Trophoblast cell (in vitro differentiated cells and primary cell): ENCODE data around the gene LRRC1.

Source experiments
- DNase-seq, 2 donors: peaks; one replicate each; pipeline ENCODE4 v3.0.0-alpha.2; 2016
- H2AFZ ChIP-seq: 2 replicates; pipeline ENCODE4 v1.6.1; 2013; ENCODE audit warnings: low read length, moderate library complexity, mild to moderate bottlenecking; ENCODE audit not compliant: insufficient read depth, poor library complexity
- H2AK5ac ChIP-seq: 2 replicates; pipeline ENCODE4 v1.6.1; 2013; ENCODE audit warnings: mild to moderate bottlenecking, low read length
- H2BK120ac ChIP-seq: 2 replicates; pipeline ENCODE4 v1.6.1; 2013; ENCODE audit warnings: low read length, mild to moderate bottlenecking, moderate library complexity; ENCODE audit not compliant: insufficient read depth, poor library complexity
- H2BK12ac ChIP-seq: 2 replicates; pipeline ENCODE4 v1.6.1; 2013; ENCODE audit warnings: mild to moderate bottlenecking, low read length, moderate library complexity
- H2BK5ac ChIP-seq: 2 replicates; pipeline ENCODE4 v1.6.1; 2013; ENCODE audit warnings: low read length, low read depth, moderate library complexity, mild to moderate bottlenecking; ENCODE audit not compliant: poor library complexity
- H3K14ac ChIP-seq: 2 replicates; pipeline ENCODE4 v1.6.1; 2013; ENCODE audit warnings: mild to moderate bottlenecking, low read length
- H3K18ac ChIP-seq: 2 replicates; pipeline ENCODE4 v1.6.1; 2013; ENCODE audit warnings: mild to moderate bottlenecking, low read length
- H3K23ac ChIP-seq: 2 replicates; pipeline ENCODE4 v1.6.1; 2013; ENCODE audit warnings: low read length
- H3K27ac ChIP-seq: 2 replicates; pipeline ENCODE4 v1.5.1; 2013; ENCODE audit warnings: low read depth, mild to moderate bottlenecking, inconsistent platforms, low read length, moderate library complexity
- H3K27me3 ChIP-seq: 2 replicates; pipeline ENCODE4 v1.6.1; 2013; ENCODE audit warnings: inconsistent platforms, mild to moderate bottlenecking, low read length, moderate library complexity; ENCODE audit not compliant: insufficient read depth
- H3K36me3 ChIP-seq, 2 experiments: 1 replicate in 1 of 2; 2 replicates in 1 of 2; pipeline ENCODE4 v1.6.1; 2013; ENCODE audit warnings: low read length in 2 of 2, mild to moderate bottlenecking in 2 of 2, moderate library complexity in 1 of 2; ENCODE audit not compliant: insufficient read depth in 2 of 2, control insufficient read depth in 1 of 2
- H3K4ac ChIP-seq: 2 replicates; pipeline ENCODE4 v1.6.1; 2013; ENCODE audit warnings: low read depth, mild to moderate bottlenecking, low read length, moderate library complexity
- H3K4me1 ChIP-seq, 2 experiments: 1 replicate in 1 of 2; 2 replicates in 1 of 2; pipeline ENCODE4 v1.6.1; 2013; ENCODE audit warnings: low read length in 2 of 2, mild to moderate bottlenecking in 2 of 2, moderate library complexity in 1 of 2; ENCODE audit not compliant: insufficient read depth in 2 of 2, control insufficient read depth in 1 of 2
- H3K4me2 ChIP-seq: 2 replicates; pipeline ENCODE4 v1.6.1; 2013; ENCODE audit warnings: inconsistent platforms, mild to moderate bottlenecking, low read length, moderate library complexity
- H3K4me3 ChIP-seq: 2 replicates; pipeline ENCODE4 v1.5.1; 2013; ENCODE audit warnings: mild to moderate bottlenecking, low read depth, low read length, inconsistent platforms
- H3K79me1 ChIP-seq: one replicate; pipeline ENCODE4 v1.6.1; 2013; ENCODE audit warnings: low read length
- H3K79me2 ChIP-seq: 2 replicates; pipeline ENCODE4 v1.6.1; 2013; ENCODE audit warnings: low read length, mild to moderate bottlenecking; ENCODE audit not compliant: control insufficient read depth, insufficient read depth, poor library complexity
- H3K9ac ChIP-seq: 2 replicates; pipeline ENCODE4 v1.6.1; 2013; ENCODE audit warnings: mild to moderate bottlenecking, low read length
- H3K9me3 ChIP-seq: 2 replicates; pipeline ENCODE4 v1.6.1; 2013; ENCODE audit warnings: low read depth, mild to moderate bottlenecking, control low read depth, inconsistent platforms, low read length; ENCODE audit not compliant: insufficient read depth
- H4K12ac ChIP-seq: 2 replicates; pipeline ENCODE4 v1.6.1; 2013; ENCODE audit warnings: low read depth, mild to moderate bottlenecking, low read length, moderate library complexity
- H4K8ac ChIP-seq: 2 replicates; pipeline ENCODE4 v1.6.1; 2013; ENCODE audit warnings: low read depth, mild to moderate bottlenecking, low read length, moderate library complexity
- H4K91ac ChIP-seq: one replicate; pipeline ENCODE4 v1.6.1; 2013; ENCODE audit warnings: low read depth, mild to moderate bottlenecking, low read length, moderate library complexity
- WGBS: extraction: QIAGEN DNeasy Blood & Tissue Kit; methylation state at CpG from one replicate; pipeline ENCODE4 v1.1.7; 2013; ENCODE audit warnings: missing lambda C conversion rate; ENCODE audit not compliant: insufficient read length, insufficient coverage; ENCODE audit errors: extremely low coverage; 5-methylcytosine and 5-hydroxymethylcytosine counted together

LRRC1 gene

DNA sequence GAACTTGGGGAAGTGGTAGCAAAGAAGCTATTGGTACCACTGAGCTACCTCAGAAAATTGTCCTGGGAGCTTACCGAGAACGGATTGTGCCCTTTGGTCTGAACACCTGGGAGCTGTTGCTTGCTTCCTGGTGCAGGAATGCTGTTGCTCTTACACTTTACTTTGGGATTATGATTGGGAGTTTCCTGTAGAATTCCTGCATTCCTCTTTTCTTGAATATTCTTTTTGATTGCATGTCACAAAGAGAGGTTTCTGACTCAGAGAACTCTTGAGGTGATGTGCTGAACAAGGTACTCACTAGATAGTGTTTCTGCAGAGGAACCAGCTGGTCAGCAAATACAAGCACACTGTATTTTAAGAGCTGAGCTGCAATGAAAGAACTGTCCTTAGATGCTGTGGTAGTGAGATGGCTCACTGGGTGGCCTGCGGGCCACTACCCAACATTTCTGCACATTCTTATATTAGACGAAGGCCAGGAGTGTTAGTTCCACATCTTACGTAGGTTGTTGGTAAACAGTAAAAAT lies 35.0 kb downstream of the LRRC1 start:
- Histone ChIP-seq H3K4me3 (no peak overlapping the region), H3K9ac (no peak overlapping the region), H3K14ac (no peak overlapping the region), H2AFZ (no peak overlapping the region), H3K9me3 (no peaks in the 10 kb centered on the region), H2BK12ac (no peak overlapping the region), H2AK5ac (no peak overlapping the region), H3K79me2 (peaks cover 12% of the 10 kb centered on the region), H3K18ac (no peak overlapping the region), H4K8ac (no peak overlapping the region), H4K91ac (no peak overlapping the region), H2BK5ac (no peak overlapping the region), H3K27me3 (no peaks in the 10 kb centered on the region), H3K79me1 (peaks cover 2% of the 10 kb centered on the region), H3K23ac (no peak overlapping the region), H3K36me3 (no peaks in the 10 kb centered on the region), H3K4me1 (peaks cover 4 to 14% of the 10 kb centered on the region in 2 experiments), H3K27ac (peak overlapping the region; percentile 31), H3K4ac (no peak overlapping the region), H2BK120ac (no peak overlapping the region), H4K12ac (no peak overlapping the region), H3K4me2 (no peak overlapping the region)
- no CpG with 5 or more reads among the region's 5 CpGs for WGBS
- DNase-seq, result peak; percentile 23 to 45

DNA sequence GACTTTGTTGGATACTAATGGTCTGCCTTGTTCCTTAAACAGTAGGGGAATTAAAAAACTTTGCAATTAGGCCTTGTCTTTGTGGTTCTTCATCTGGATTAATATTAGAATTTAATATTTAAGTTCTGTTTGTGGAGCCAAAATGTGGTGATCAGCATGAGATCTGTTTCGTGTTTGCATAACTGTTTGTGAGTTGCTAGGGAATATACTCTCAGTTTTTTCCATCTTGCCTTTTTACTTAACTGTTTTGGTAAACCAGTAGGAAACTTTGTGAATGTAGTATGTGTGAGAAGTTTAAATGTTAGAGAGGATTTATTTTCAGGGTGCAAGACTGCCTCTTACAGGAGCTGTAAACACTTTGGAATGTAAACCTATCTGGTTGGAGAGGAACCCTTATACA lies 35.6 kb downstream of the LRRC1 start:
- H2AK5ac ChIP-seq, result no peak overlapping the region
- no peak overlapping the region for H2BK12ac ChIP-seq
- no peak overlapping the region for H3K4me2 ChIP-seq
- no peak overlapping the region for H3K18ac ChIP-seq
- peaks cover 4 to 14% of the 10 kb centered on the region in 2 experiments for H3K4me1 ChIP-seq
- no peak overlapping the region for H3K4me3 ChIP-seq
- no peak overlapping the region for H3K9ac ChIP-seq
- no peak overlapping the region for H3K14ac ChIP-seq
- H3K23ac ChIP-seq, result no peak overlapping the region
- no peak overlapping the region for H3K4ac ChIP-seq
- no peak overlapping the region for H2AFZ ChIP-seq
- no peak overlapping the region for H2BK120ac ChIP-seq
- H4K91ac ChIP-seq, result no peak overlapping the region
- H3K9me3 ChIP-seq, result no peaks in the 10 kb centered on the region
- peaks cover 10% of the 10 kb centered on the region for H3K79me2 ChIP-seq
- H3K36me3 ChIP-seq, result no peaks in the 10 kb centered on the region
- peaks cover 2% of the 10 kb centered on the region for H3K79me1 ChIP-seq
- H2BK5ac ChIP-seq, result no peak overlapping the region
- H3K27me3 ChIP-seq, result no peaks in the 10 kb centered on the region
- H4K12ac ChIP-seq, result no peak overlapping the region
- DNase-seq, result no peak
- no peak overlapping the region for H4K8ac ChIP-seq
- no peak overlapping the region for H3K27ac ChIP-seq
- no CpG with 5 or more reads among the region's 1 CpG for WGBS

DNA sequence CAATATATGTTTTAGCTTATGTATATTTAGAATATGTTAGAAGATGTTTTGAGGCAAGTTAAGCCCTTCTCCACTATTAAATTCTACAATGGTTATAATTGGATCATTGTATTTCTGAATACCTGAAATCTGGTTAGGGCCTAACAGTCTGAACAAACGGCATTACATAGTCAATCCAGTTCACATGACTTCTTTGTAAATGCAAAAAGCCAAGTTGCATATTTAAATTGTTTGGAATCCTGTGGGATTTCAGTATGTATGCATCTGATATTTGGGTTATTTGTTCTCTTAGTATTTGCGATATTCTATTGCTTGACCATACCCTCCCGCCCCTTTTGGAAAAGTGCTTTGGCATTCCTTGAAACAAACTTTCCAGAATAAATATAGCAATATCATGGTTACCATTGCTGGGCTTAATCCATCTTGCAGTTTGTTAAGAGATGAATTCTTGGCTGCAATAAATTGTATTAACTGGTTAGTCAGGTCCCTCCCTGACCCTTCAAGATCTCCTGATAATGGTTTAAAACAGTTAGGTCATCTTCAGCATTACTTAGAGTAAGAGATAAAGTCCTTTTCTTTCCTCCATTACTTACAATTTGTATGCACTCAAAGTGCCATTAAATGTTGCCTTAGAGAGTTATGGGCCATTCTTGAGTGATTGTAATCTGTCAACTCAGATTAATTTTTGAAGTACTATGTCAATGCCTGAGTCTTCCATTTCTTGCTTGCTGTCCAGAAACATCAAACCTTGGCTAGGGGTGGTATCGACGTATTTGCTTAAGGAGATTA lies 36.5 kb downstream of the LRRC1 start:
- no peak overlapping the region for H3K18ac ChIP-seq
- H2BK120ac ChIP-seq, result no peak overlapping the region
- H3K4me2 ChIP-seq, result no peak overlapping the region
- H3K4me3 ChIP-seq, result no peak overlapping the region
- H2BK12ac ChIP-seq, result no peak overlapping the region
- H2BK5ac ChIP-seq, result no peak overlapping the region
- peak overlapping the region; percentile 90 for H3K4ac ChIP-seq
- H3K79me2 ChIP-seq, result peaks cover 7% of the 10 kb centered on the region
- no peaks in the 10 kb centered on the region for H3K27me3 ChIP-seq
- no peak overlapping the region for H3K14ac ChIP-seq
- H4K8ac ChIP-seq, result no peak overlapping the region
- no peak overlapping the region for H2AFZ ChIP-seq
- H2AK5ac ChIP-seq, result no peak overlapping the region
- H3K9ac ChIP-seq, result no peak overlapping the region
- peaks cover 2% of the 10 kb centered on the region for H3K79me1 ChIP-seq
- no peak overlapping the region for H3K27ac ChIP-seq
- peak in 1 of 2 donors; percentile 46 for DNase-seq
- H3K36me3 ChIP-seq, result peaks cover 0 to 2% of the 10 kb centered on the region in 2 experiments
- H3K23ac ChIP-seq, result no peak overlapping the region
- H4K91ac ChIP-seq, result no peak overlapping the region
- peaks cover 4 to 14% of the 10 kb centered on the region in 2 experiments for H3K4me1 ChIP-seq
- H3K9me3 ChIP-seq, result no peaks in the 10 kb centered on the region
- H4K12ac ChIP-seq, result no peak overlapping the region
- no CpG with 5 or more reads among the region's 5 CpGs for WGBS

DNA sequence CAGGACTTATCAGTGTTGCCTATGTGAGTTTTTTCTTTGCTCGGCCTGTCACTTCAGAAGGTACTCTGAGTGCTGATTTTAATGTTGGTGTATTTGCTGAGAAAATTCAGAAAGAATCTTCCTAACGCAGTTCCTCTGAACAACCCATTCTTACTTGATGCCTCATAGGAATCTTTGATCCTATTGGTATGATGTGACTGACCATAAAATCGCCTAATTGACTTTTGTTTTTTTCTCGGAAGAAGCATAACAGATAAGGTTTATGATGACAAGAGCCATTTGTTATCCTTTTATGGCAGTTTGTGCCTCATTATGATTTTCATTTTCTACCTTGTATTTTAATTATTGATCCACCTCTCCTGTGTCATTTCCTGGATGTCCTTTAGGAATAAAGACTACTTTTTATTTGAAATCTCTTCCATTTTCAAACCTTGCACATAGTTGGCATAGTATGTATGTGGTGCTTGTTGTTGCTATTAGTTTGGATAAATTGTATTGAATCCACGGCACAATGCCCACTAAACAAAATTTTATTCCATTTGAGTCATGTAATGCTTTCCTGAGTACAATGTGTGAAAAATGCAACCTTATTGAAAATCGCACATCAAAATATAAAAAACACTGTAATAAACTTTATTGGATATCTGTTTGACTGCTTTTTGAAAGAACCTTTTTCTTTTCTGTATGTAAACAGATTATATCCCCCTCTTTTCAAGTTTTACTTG lies 37.3 kb downstream of the LRRC1 start:
- H3K18ac ChIP-seq, result no peak overlapping the region
- H2AK5ac ChIP-seq, result no peak overlapping the region
- no peak overlapping the region for H3K23ac ChIP-seq
- no peaks in the 10 kb centered on the region for H3K9me3 ChIP-seq
- no peak overlapping the region for H3K4me3 ChIP-seq
- H3K4ac ChIP-seq, result no peak overlapping the region
- no peak for DNase-seq
- no peaks in the 10 kb centered on the region for H3K27me3 ChIP-seq
- WGBS, result no CpG with 5 or more reads among the region's 6 CpGs
- no peak overlapping the region for H3K27ac ChIP-seq
- no peak overlapping the region for H2AFZ ChIP-seq
- no peak overlapping the region for H3K4me2 ChIP-seq
- H2BK5ac ChIP-seq, result no peak overlapping the region
- H3K9ac ChIP-seq, result no peak overlapping the region
- H3K14ac ChIP-seq, result no peak overlapping the region
- no peak overlapping the region for H4K91ac ChIP-seq
- peaks cover 6% of the 10 kb centered on the region for H3K79me2 ChIP-seq
- H3K36me3 ChIP-seq, result peaks cover 0 to 2% of the 10 kb centered on the region in 2 experiments
- H3K4me1 ChIP-seq, result peaks cover 4 to 14% of the 10 kb centered on the region in 2 experiments
- H2BK12ac ChIP-seq, result no peak overlapping the region
- H3K79me1 ChIP-seq, result peaks cover 2% of the 10 kb centered on the region
- H4K8ac ChIP-seq, result no peak overlapping the region
- no peak overlapping the region for H4K12ac ChIP-seq
- H2BK120ac ChIP-seq, result no peak overlapping the region
